Adipocyte (in vitro differentiated cells): ENCODE results near the gene MACROD2.

ENCODE experiments used
- DNase-seq: peaks from one replicate; pipeline ENCODE4 v3.0.0-alpha.2; 2015; ENCODE audit warnings: low read depth
- H3K27me3 ChIP-seq: replicated peaks from 2 replicates; pipeline ENCODE4 v1.7.0; 2013; ENCODE audit warnings: mild to moderate bottlenecking, low read length, moderate library complexity; ENCODE audit not compliant: control insufficient read depth, insufficient read depth
- H3K36me3 ChIP-seq: 2 replicates; pipeline ENCODE4 v1.7.0; 2013; ENCODE audit warnings: low read length, mild to moderate bottlenecking, moderate library complexity; ENCODE audit not compliant: control insufficient read depth, insufficient read depth, severe bottlenecking
- H3K4me1 ChIP-seq: 2 replicates; pipeline ENCODE4 v1.7.0; 2013; ENCODE audit warnings: mild to moderate bottlenecking, low read length, moderate library complexity; ENCODE audit not compliant: control insufficient read depth, insufficient read depth
- H3K4me3 ChIP-seq: 2 replicates; pipeline ENCODE4 v1.7.0; 2013; ENCODE audit warnings: mild to moderate bottlenecking, low read length, moderate library complexity
- H3K9ac ChIP-seq: 2 replicates; pipeline ENCODE4 v1.7.0; 2013; ENCODE audit warnings: mild to moderate bottlenecking, low read length, moderate library complexity
- H3K9me3 ChIP-seq: 2 replicates; pipeline ENCODE4 v1.7.0; 2013; ENCODE audit warnings: mild to moderate bottlenecking, low read length, moderate library complexity; ENCODE audit not compliant: control insufficient read depth

The MACROD2 gene

GRCh38 chr20:15220778-15221565 lies 1225.7 kb downstream of the MACROD2 start:
- no peak overlapping the region for H3K9ac ChIP-seq
- DNase-seq, result no peak

GRCh38 chr20:15222502-15223330 lies 1227.4 kb downstream of the MACROD2 start:
- H3K27me3 ChIP-seq, result no peaks in the 10 kb centered on the region
- H3K4me3 ChIP-seq, result no peak overlapping the region
- no peak for DNase-seq
- H3K9ac ChIP-seq, result no peak overlapping the region
- no peaks in the 10 kb centered on the region for H3K36me3 ChIP-seq
- H3K9me3 ChIP-seq, result no peaks in the 10 kb centered on the region
- H3K4me1 ChIP-seq, result peaks cover 14% of the 10 kb centered on the region

More at GRCh38 chr20:15220778-15221565, 1225.7 kb downstream of the MACROD2 start:
- Histone ChIP-seq H3K4me1 (peaks cover 14% of the 10 kb centered on the region), H3K4me3 (no peak overlapping the region), H3K36me3 (no peaks in the 10 kb centered on the region), H3K27me3 (no peaks in the 10 kb centered on the region), H3K9me3 (no peaks in the 10 kb centered on the region)

- H3K4me1 ChIP-seq, result peaks cover 14% of the 10 kb centered on the region
Observed at GRCh38 chr20:15224199-15224598, 1228.9 kb downstream of the MACROD2 start.

GRCh38 chr20:15227102-15227501 lies 1231.8 kb downstream of the MACROD2 start:
- Histone ChIP-seq H3K9me3 (peaks cover 4% of the 10 kb centered on the region), H3K27me3 (no peaks in the 10 kb centered on the region), H3K36me3 (no peaks in the 10 kb centered on the region), H3K4me1 (no peaks in the 10 kb centered on the region), H3K4me3 (no peak overlapping the region), H3K9ac (no peak overlapping the region)
- DNase-seq, result no peak

More at GRCh38 chr20:15224199-15224598, 1228.9 kb downstream of the MACROD2 start:
- no peaks in the 10 kb centered on the region for H3K36me3 ChIP-seq
- H3K9ac ChIP-seq, result no peak overlapping the region
- no peak for DNase-seq
- H3K4me3 ChIP-seq, result no peak overlapping the region
- H3K9me3 ChIP-seq, result no peaks in the 10 kb centered on the region
- H3K27me3 ChIP-seq, result no peaks in the 10 kb centered on the region

GRCh38 chr20:15232243-15232642 lies 1236.9 kb downstream of the MACROD2 start:
- Histone ChIP-seq H3K4me1 (no peaks in the 10 kb centered on the region), H3K9me3 (peaks cover 4% of the 10 kb centered on the region), H3K36me3 (no peaks in the 10 kb centered on the region), H3K27me3 (no peaks in the 10 kb centered on the region), H3K9ac (no peak overlapping the region), H3K4me3 (no peak overlapping the region)
- DNase-seq, result no peak

GRCh38 chr20:15235471-15236198 lies 1240.3 kb downstream of the MACROD2 start:
- Histone ChIP-seq H3K9ac (no peak overlapping the region), H3K9me3 (no peaks in the 10 kb centered on the region), H3K4me3 (no peak overlapping the region), H3K4me1 (no peaks in the 10 kb centered on the region), H3K36me3 (no peaks in the 10 kb centered on the region), H3K27me3 (no peaks in the 10 kb centered on the region)
- no peak for DNase-seq

GRCh38 chr20:15236812-15237211 lies 1241.5 kb downstream of the MACROD2 start:
- H3K27me3 ChIP-seq, result no peaks in the 10 kb centered on the region
- H3K4me1 ChIP-seq, result no peaks in the 10 kb centered on the region
- no peak overlapping the region for H3K9ac ChIP-seq
- H3K36me3 ChIP-seq, result no peaks in the 10 kb centered on the region
- no peaks in the 10 kb centered on the region for H3K9me3 ChIP-seq
- H3K4me3 ChIP-seq, result no peak overlapping the region
- peak; percentile 47 for DNase-seq

GRCh38 chr20:15239542-15240206 lies 1244.4 kb downstream of the MACROD2 start:
- Histone ChIP-seq H3K27me3 (no peaks in the 10 kb centered on the region), H3K36me3 (no peaks in the 10 kb centered on the region), H3K9me3 (no peaks in the 10 kb centered on the region), H3K4me3 (no peak overlapping the region), H3K4me1 (no peaks in the 10 kb centered on the region), H3K9ac (no peak overlapping the region)
- no peak for DNase-seq

- Histone ChIP-seq H3K4me1 (no peaks in the 10 kb centered on the region), H3K4me3 (no peak overlapping the region), H3K27me3 (no peaks in the 10 kb centered on the region), H3K36me3 (no peaks in the 10 kb centered on the region), H3K9ac (no peak overlapping the region), H3K9me3 (no peaks in the 10 kb centered on the region)
- DNase-seq, result peak; percentile 61
Observed at GRCh38 chr20:15240801-15241200, 1245.5 kb downstream of the MACROD2 start.

- H3K9me3 ChIP-seq, result no peaks in the 10 kb centered on the region
- no peak overlapping the region for H3K9ac ChIP-seq
- H3K4me1 ChIP-seq, result no peaks in the 10 kb centered on the region
- H3K27me3 ChIP-seq, result no peaks in the 10 kb centered on the region
- no peak overlapping the region for H3K4me3 ChIP-seq
- DNase-seq, result peak; percentile 25
- H3K36me3 ChIP-seq, result no peaks in the 10 kb centered on the region
Observed at GRCh38 chr20:15241681-15242080, 1246.4 kb downstream of the MACROD2 start.
